PC-9 (cell line): Measurements from ENCODE around the gene URB2. TPM values are rescaled to one million over a fixed set of nuclear protein-coding genes. Genes with fewer than 3 reads are reported as not detected.

Source experiments
- BruUV-seq: library from RNA; stranded (reverse); fragments of 400-500 nt; replicated peaks from 2 replicates; lab custom pipeline; 2021; lab: Mats Ljungman, UMichigan
- CTCF ChIA-PET: fragments of 300-600 bp; sonication (Branson Sonifier 250); formaldehyde crosslinking; loops from one replicate; lab custom pipeline; 2022; ENCODE audit warnings: antibody characterized with exemption; lab: Charles Lee
- POLR2A ChIA-PET: fragments of 300-600 bp; sonication (Branson Sonifier 250); formaldehyde crosslinking; loops from one replicate; lab custom pipeline; 2022; ENCODE audit warnings: antibody characterized with exemption; ENCODE audit not compliant: unreplicated experiment; lab: Charles Lee
- DNase-seq, 2 experiments: peaks; one replicate each; pipeline versions ENCODE4 v3.0.0 to v3.0.0-alpha.2; 2015 to 2022; ENCODE audit warnings: mixed read lengths in 1 of 2
- H2AFZ ChIP-seq: fragments of 200-600 bp; sonication (generic); 2 replicates; pipeline ENCODE4 v1.8.1; 2017; ENCODE audit warnings: antibody characterized with exemption
- H3F3A ChIP-seq: fragments of 200-600 bp; sonication (generic); 2 replicates; pipeline ENCODE4 v1.8.1; 2017; ENCODE audit warnings: antibody characterized with exemption, mild to moderate bottlenecking, low read depth; ENCODE audit not compliant: insufficient read depth
- H3K27ac ChIP-seq: fragments of 200-600 bp; sonication (generic); 2 replicates; pipeline ENCODE4 v1.6.1; 2016; ENCODE audit warnings: mixed run types
- H3K27me3 ChIP-seq: fragments of 200-600 bp; sonication (generic); 2 replicates; pipeline ENCODE4 v1.6.1; 2016; ENCODE audit warnings: low read depth, mixed run types; ENCODE audit not compliant: insufficient read depth
- H3K36me3 ChIP-seq: fragments of 200-600 bp; sonication (generic); 2 replicates; pipeline ENCODE4 v1.6.1; 2016; ENCODE audit warnings: low read depth, mixed run types
- H3K4me1 ChIP-seq: fragments of 200-600 bp; sonication (generic); replicated peaks from 2 replicates; pipeline ENCODE4 v1.6.1; 2016; ENCODE audit warnings: mixed run types; ENCODE audit not compliant: insufficient read depth
- H3K4me2 ChIP-seq: fragments of 200-600 bp; sonication (generic); 2 replicates; pipeline ENCODE4 v1.6.1; 2017; ENCODE audit warnings: mixed run types
- H3K4me3 ChIP-seq: fragments of 200-600 bp; sonication (generic); 2 replicates; pipeline ENCODE4 v1.6.1; 2016; ENCODE audit warnings: mixed run types
- H3K79me2 ChIP-seq: fragments of 200-600 bp; sonication (generic); 2 replicates; pipeline ENCODE4 v1.6.1; 2017; ENCODE audit warnings: low read depth, mixed run types
- H3K9me2 ChIP-seq: fragments of 200-600 bp; sonication (generic); 2 replicates; pipeline ENCODE4 v1.8.1; 2017; ENCODE audit warnings: mild to moderate bottlenecking; ENCODE audit not compliant: insufficient read depth
- H3K9me3 ChIP-seq: fragments of 200-600 bp; sonication (generic); 2 replicates; pipeline ENCODE4 v1.8.1; 2016; ENCODE audit warnings: low read depth; ENCODE audit not compliant: insufficient read depth
- H4K20me1 ChIP-seq: fragments of 200-600 bp; sonication (generic); 2 replicates; pipeline ENCODE4 v1.8.1; 2017; ENCODE audit not compliant: insufficient read depth
- EZH2 ChIP-seq: fragments of 200-600 bp; sonication (generic); IDR thresholded peaks from 2 replicates; pipeline ENCODE4 v1.8.0; 2017; ENCODE audit warnings: antibody characterized with exemption, low read depth
- intact Hi-C: fragments of 100-400 bp; cut with micrococcal nuclease; formaldehyde crosslinking; loops from one replicate; pipeline ENCODE4 v1.10.0; 2022; ENCODE audit not compliant: unreplicated experiment
- total RNA-seq: library from RNA; stranded (reverse); gene quantifications from 2 replicates; pipeline ENCODE4 v1.2.3, GENCODE V29; 2021
- TF ChIP-seq, protein P1 (sequence below): fragments of 200-600 bp; sonication (generic); conservative IDR thresholded peaks from 2 replicates; pipeline ENCODE4 v1.6.1; 2017; ENCODE audit warnings: mixed run types, antibody characterized with exemption, mild to moderate bottlenecking, moderate library complexity

The URB2 gene
- total RNA-seq, 1 experiment from 2014 or later = 6.6 TPM

DNA sequence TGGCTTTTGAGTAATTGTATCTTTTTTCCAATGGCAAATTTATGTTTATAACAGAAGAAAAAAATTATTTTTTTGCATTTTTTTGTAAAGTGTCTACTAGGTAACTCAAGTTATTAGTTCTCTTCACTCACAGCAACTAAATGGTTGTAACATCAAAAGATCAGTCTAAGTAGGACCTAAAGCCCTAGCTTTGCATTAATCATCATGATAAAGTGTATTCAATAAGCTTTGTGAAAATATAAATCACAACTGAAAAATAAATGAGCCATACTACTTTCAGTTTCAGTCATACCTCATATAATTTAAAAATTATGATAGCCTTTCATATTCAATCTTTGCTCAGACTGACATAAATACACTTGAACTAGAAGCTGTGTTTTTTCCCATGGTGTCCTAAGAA, 7.0 kb upstream of the URB2 start:
- BruUV-seq = no TSS peak

DNA sequence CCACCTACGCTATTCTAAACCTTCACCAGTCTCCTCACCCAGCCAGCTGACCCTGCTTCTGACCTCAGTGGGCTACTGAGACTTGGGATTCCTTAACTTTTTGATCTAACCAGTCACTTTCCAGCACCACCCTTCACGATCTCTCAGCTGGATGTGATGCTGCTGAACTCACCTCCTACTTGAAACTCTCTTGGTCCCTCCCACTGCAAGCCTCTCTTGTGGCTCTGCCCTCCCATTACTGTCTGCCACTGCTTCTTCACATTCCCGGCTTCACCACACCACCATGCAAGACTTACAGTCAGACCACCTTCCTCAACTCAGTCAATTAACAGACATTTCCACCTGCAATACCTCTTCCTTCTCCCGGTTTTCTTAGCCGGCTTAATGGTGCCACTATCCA, 6.4 kb upstream of the URB2 start:
- no peak overlapping the region for H3K4me3 ChIP-seq
- peaks cover 37% of the 10 kb centered on the region for H4K20me1 ChIP-seq
- H3K79me2 ChIP-seq = peaks cover 77% of the 10 kb centered on the region
- intact Hi-C loops = no loop called here
- no peak overlapping the region for H3K4me2 ChIP-seq
- peaks cover 2% of the 10 kb centered on the region; the same call in 1 of the 2 replicates for H3K36me3 ChIP-seq
- H3K9me2 ChIP-seq = no peaks in the 10 kb centered on the region
- H3K4me1 ChIP-seq = peaks cover 12% of the 10 kb centered on the region
- no TSS peak for BruUV-seq
- DNase-seq = no peak
- CTCF ChIA-PET = no interaction called here
- no peaks in the 10 kb centered on the region for H3K9me3 ChIP-seq
- TF ChIP-seq EZH2 = no peak
- TF ChIP-seq, protein P1, sequence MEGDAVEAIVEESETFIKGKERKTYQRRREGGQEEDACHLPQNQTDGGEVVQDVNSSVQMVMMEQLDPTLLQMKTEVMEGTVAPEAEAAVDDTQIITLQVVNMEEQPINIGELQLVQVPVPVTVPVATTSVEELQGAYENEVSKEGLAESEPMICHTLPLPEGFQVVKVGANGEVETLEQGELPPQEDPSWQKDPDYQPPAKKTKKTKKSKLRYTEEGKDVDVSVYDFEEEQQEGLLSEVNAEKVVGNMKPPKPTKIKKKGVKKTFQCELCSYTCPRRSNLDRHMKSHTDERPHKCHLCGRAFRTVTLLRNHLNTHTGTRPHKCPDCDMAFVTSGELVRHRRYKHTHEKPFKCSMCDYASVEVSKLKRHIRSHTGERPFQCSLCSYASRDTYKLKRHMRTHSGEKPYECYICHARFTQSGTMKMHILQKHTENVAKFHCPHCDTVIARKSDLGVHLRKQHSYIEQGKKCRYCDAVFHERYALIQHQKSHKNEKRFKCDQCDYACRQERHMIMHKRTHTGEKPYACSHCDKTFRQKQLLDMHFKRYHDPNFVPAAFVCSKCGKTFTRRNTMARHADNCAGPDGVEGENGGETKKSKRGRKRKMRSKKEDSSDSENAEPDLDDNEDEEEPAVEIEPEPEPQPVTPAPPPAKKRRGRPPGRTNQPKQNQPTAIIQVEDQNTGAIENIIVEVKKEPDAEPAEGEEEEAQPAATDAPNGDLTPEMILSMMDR = no peak
- peaks cover under 1% of the 10 kb centered on the region; the same call in 1 of the 2 replicates for H3F3A ChIP-seq
- no peak overlapping the region for H2AFZ ChIP-seq
- POLR2A ChIA-PET = no interaction called here
- no peak overlapping the region for H3K27ac ChIP-seq
- H3K27me3 ChIP-seq = no peaks in the 10 kb centered on the region

More for the DNA sequence above, 7.0 kb upstream of the URB2 start:
- DNase-seq = no peak
- no peaks in the 10 kb centered on the region for H3K9me2 ChIP-seq
- no peaks in the 10 kb centered on the region for H3K9me3 ChIP-seq
- no peak overlapping the region for H3K4me3 ChIP-seq
- H3K27me3 ChIP-seq = no peaks in the 10 kb centered on the region
- no peak overlapping the region for H3K27ac ChIP-seq
- ChIA-PET CTCF (no interaction called here), POLR2A (no interaction called here)
- peaks cover 71% of the 10 kb centered on the region for H3K79me2 ChIP-seq
- H2AFZ ChIP-seq = no peak overlapping the region
- H3K36me3 ChIP-seq = peaks cover 2% of the 10 kb centered on the region; the same call in 1 of the 2 replicates
- H3K4me2 ChIP-seq = no peak overlapping the region
- no peak for TF ChIP-seq EZH2
- TF ChIP-seq, protein P1 = no peak
- H4K20me1 ChIP-seq = peaks cover 31% of the 10 kb centered on the region
- H3K4me1 ChIP-seq = peaks cover 6% of the 10 kb centered on the region
- intact Hi-C loops = no loop called here
- no peaks in the 10 kb centered on the region for H3F3A ChIP-seq

DNA sequence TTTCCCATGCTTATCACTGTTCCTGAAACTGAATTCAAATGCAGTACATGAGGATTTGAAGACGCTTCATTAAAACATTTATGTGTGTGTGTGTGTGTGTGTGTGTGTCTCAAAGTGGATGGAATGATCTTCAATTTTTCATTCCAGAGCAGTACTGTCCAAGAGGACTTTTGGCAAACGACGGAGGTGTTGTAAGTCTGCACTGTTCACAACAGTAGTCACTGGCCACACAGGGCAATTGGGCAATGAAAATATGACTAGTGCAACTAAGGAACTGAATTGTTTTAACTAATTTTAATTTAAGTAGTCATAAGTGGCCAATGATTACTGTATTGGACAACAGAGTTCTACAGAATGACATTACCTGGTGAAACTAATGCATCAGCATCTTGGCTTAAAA, 5.2 kb upstream of the URB2 start:
- H3K4me2 ChIP-seq = no peak overlapping the region
- H2AFZ ChIP-seq = no peak overlapping the region
- DNase-seq = no peak
- peaks cover 15% of the 10 kb centered on the region for H3K4me1 ChIP-seq
- H3K9me3 ChIP-seq = no peaks in the 10 kb centered on the region
- intact Hi-C loops = no loop called here
- TF ChIP-seq, protein P1 = no peak
- no peak for TF ChIP-seq EZH2
- peaks cover 2% of the 10 kb centered on the region; the same call in 1 of the 2 replicates for H3K36me3 ChIP-seq
- H3F3A ChIP-seq = peaks cover 7% of the 10 kb centered on the region; the same call in 1 of the 2 replicates
- H4K20me1 ChIP-seq = peaks cover 40% of the 10 kb centered on the region
- CTCF ChIA-PET = no interaction called here
- BruUV-seq = no TSS peak
- no peak overlapping the region for H3K27ac ChIP-seq
- no peaks in the 10 kb centered on the region for H3K9me2 ChIP-seq
- no peaks in the 10 kb centered on the region for H3K27me3 ChIP-seq
- H3K79me2 ChIP-seq = peaks cover 85% of the 10 kb centered on the region
- POLR2A ChIA-PET = no interaction called here
- H3K4me3 ChIP-seq = no peak overlapping the region
